Lower lobe of right lung (tissue), 2 donors: ENCODE measurements around the gene CDON. TPM values are rescaled to one million over a fixed set of nuclear protein-coding genes. Genes with fewer than 3 reads are reported as not detected.

Experiments
- ATAC-seq, 2 donors: fragments of 200-7000 bp; cut with Tn5 transposase; one replicate each; pipeline ENCODE4 v1.9.1; 2020 to 2022; ENCODE audit warnings: mild to moderate bottlenecking in 2 of 2, moderate library complexity in 2 of 2
- DNase-seq: peaks from one replicate; pipeline ENCODE4 v3.0.0-alpha.2; 2020
- H3K27ac ChIP-seq: fragments of 200-600 bp; one replicate; pipeline ENCODE4 v1.8.0; 2022
- H3K27me3 ChIP-seq: fragments of 200-600 bp; one replicate; pipeline ENCODE4 v1.8.0; 2022; ENCODE audit warnings: low read depth
- H3K36me3 ChIP-seq: fragments of 200-600 bp; one replicate; pipeline ENCODE4 v1.8.0; 2022; ENCODE audit warnings: mild to moderate bottlenecking
- H3K4me1 ChIP-seq: fragments of 200-600 bp; one replicate; pipeline ENCODE4 v1.8.0; 2022
- H3K4me3 ChIP-seq: fragments of 200-600 bp; one replicate; pipeline ENCODE4 v1.8.0; 2022; ENCODE audit warnings: mild to moderate bottlenecking
- H3K9me3 ChIP-seq: fragments of 200-600 bp; one replicate; pipeline ENCODE4 v1.8.0; 2022
- CTCF ChIP-seq: fragments of 200-600 bp; IDR thresholded peaks from one replicate; pipeline ENCODE4 v1.8.0; 2022; ENCODE audit warnings: antibody characterized with exemption, mild to moderate bottlenecking
- intact Hi-C: fragments of 100-400 bp; cut with DNase I; formaldehyde crosslinking; loops from one replicate; pipeline ENCODE4 v1.11.0; 2022
- total RNA-seq: library from RNA; stranded (reverse); fragmentation: NEBNext Ultra II Directional; extraction: Animal tissue kit (Norgen Biotek cat#: 25700); gene quantifications from one replicate; pipeline ENCODE4 v1.2.1, GENCODE V29; 2021
- donor health status: DM: no; HTN: yes; CAD: no; lungs with severe emphysema.

CDON gene
- total RNA-seq, 1 donor from 2014 or later = 18.5 TPM

GRCh38 chr11:126095745-126096144 is 33.1 kb upstream of the CDON start:
- Histone ChIP-seq H3K27me3 (no peaks in the 10 kb centered on the region), H3K4me1 (no peaks in the 10 kb centered on the region), H3K9me3 (no peaks in the 10 kb centered on the region), H3K36me3 (no peaks in the 10 kb centered on the region), H3K4me3 (no peak overlapping the region), H3K27ac (no peak overlapping the region)
- intact Hi-C loops = no loop called here
- ATAC-seq (no peak), DNase-seq (no peak)
- no peak for TF ChIP-seq CTCF

- no peak for DNase-seq
- no peak for ATAC-seq
- Histone ChIP-seq H3K27ac (no peak overlapping the region), H3K27me3 (no peaks in the 10 kb centered on the region), H3K4me1 (no peaks in the 10 kb centered on the region), H3K36me3 (no peaks in the 10 kb centered on the region), H3K4me3 (no peak overlapping the region), H3K9me3 (no peaks in the 10 kb centered on the region)
- intact Hi-C loops = no loop called here
- TF ChIP-seq CTCF = no peak
These were observed 27.8 kb upstream of the CDON start for GRCh38 chr11:126090452-126090851.

GRCh38 chr11:126088999-126089398 is 26.3 kb upstream of the CDON start:
- intact Hi-C loops = no loop called here
- Histone ChIP-seq H3K4me1 (peaks cover 3% of the 10 kb centered on the region), H3K36me3 (no peaks in the 10 kb centered on the region), H3K27ac (no peak overlapping the region), H3K4me3 (no peak overlapping the region), H3K9me3 (no peaks in the 10 kb centered on the region), H3K27me3 (no peaks in the 10 kb centered on the region)
- DNase-seq = no peak
- TF ChIP-seq CTCF = no peak
- ATAC-seq = no peak

GRCh38 chr11:126086248-126086647 is 23.6 kb upstream of the CDON start:
- ATAC-seq = no peak
- intact Hi-C loops = no loop called here

GRCh38 chr11:126084608-126084912 is 21.9 kb upstream of the CDON start:
- ATAC-seq (peak; percentile 83 to 89), DNase-seq (peak; percentile 66)
- H3K27ac ChIP-seq = no peak overlapping the region
- no peaks in the 10 kb centered on the region for H3K27me3 ChIP-seq
- intact Hi-C loops = no loop called here
- peaks cover 7% of the 10 kb centered on the region for H3K4me1 ChIP-seq
- H3K9me3 ChIP-seq = no peaks in the 10 kb centered on the region
- no peak for TF ChIP-seq CTCF
- H3K36me3 ChIP-seq = no peaks in the 10 kb centered on the region
- no peak overlapping the region for H3K4me3 ChIP-seq

More at GRCh38 chr11:126086248-126086647, 23.6 kb upstream of the CDON start:
- Histone ChIP-seq H3K4me1 (peaks cover 7% of the 10 kb centered on the region), H3K9me3 (no peaks in the 10 kb centered on the region), H3K4me3 (no peak overlapping the region), H3K27ac (no peak overlapping the region), H3K27me3 (no peaks in the 10 kb centered on the region), H3K36me3 (no peaks in the 10 kb centered on the region)
- no peak for TF ChIP-seq CTCF
- DNase-seq = no peak
